ENCODE results near the gene DYNC1LI2. TPM values are rescaled to one million over a fixed set of nuclear protein-coding genes. Genes with fewer than 3 reads are reported as not detected.
"Not testable (repeated sequence)": the region's sequence is repeated elsewhere in the genome, so short reads cannot be mapped to it uniquely, and the experiment has no call there.

Gene DYNC1LI2
- 10 to 100 TPM; 53.9 to 65.9 TPM for total RNA-seq

GRCh38 chr16:66751303-66751991 lies at the start of gene DYNC1LI2:
Gene DYNC1LI2 (minus strand): TSS chr16:66751609. CDS start chr16:66751591, 18 bp downstream.
- Mint-ChIP-seq H3K27me3 (peaks cover 27% of the 10 kb centered on the region), H3K27ac (peak within 1 kb of the TSS; percentile 93), H3K9me3 (no peaks in the 10 kb centered on the region), H3K36me3 (ENCODE audit: low read depth) (peaks cover 28% of the 10 kb centered on the region), H3K4me3 (peak within 1 kb of the TSS; percentile 80), H3K4me1 (peaks cover 51% of the 10 kb centered on the region)
- POLR2A ChIA-PET = no interaction called here
- peak; percentile 84 for DNase-seq
- CTCF ChIA-PET = interaction anchor here (0.6 to 3.1 kb wide), 27 partner anchors 8 to 228 kb away, joined by 3 to 20 read pairs (median 4); partner anchors contain the start of gene NAE1

- POLR2A ChIA-PET = no interaction called here
- CTCF ChIA-PET = interaction anchor here (1.7 kb wide), 1 partner anchor 30 kb away, joined by 5 read pairs; the partner anchor contains the start of gene NAE1
- no peak for DNase-seq
These were observed 49.4 kb upstream of the DYNC1LI2 start for GRCh38 chr16:66800856-66801255.

GRCh38 chr16:66798161-66798560 lies 46.8 kb upstream of the DYNC1LI2 start:
- DNase-seq = no peak
- ChIA-PET CTCF (no interaction called here), POLR2A (no interaction called here)
- Mint-ChIP-seq H3K4me1 (no peaks in the 10 kb centered on the region), H3K27ac (no peak overlapping the region), H3K9me3 (no peaks in the 10 kb centered on the region), H3K27me3 (no peaks in the 10 kb centered on the region), H3K4me3 (no peak overlapping the region), H3K36me3 (ENCODE audit: low read depth) (peaks cover 2% of the 10 kb centered on the region)

More at GRCh38 chr16:66800856-66801255, 49.4 kb upstream of the DYNC1LI2 start:
- Mint-ChIP-seq H3K9me3 (no peaks in the 10 kb centered on the region), H3K4me3 (no peak overlapping the region), H3K27ac (no peak overlapping the region), H3K36me3 (ENCODE audit: low read depth) (peaks cover 22% of the 10 kb centered on the region), H3K4me1 (no peaks in the 10 kb centered on the region), H3K27me3 (no peaks in the 10 kb centered on the region)

- POLR2A ChIA-PET = not testable (repeated sequence)
These were observed 42.6 kb upstream of the DYNC1LI2 start for GRCh38 chr16:66793984-66794383.

GRCh38 chr16:66790130-66790733 lies 38.8 kb upstream of the DYNC1LI2 start:
- Mint-ChIP-seq H3K27ac (no peak overlapping the region), H3K4me1 (no peaks in the 10 kb centered on the region), H3K9me3 (no peaks in the 10 kb centered on the region), H3K4me3 (no peak overlapping the region), H3K36me3 (ENCODE audit: low read depth) (no peaks in the 10 kb centered on the region), H3K27me3 (peaks cover 12% of the 10 kb centered on the region)
- ChIA-PET POLR2A (no interaction called here), CTCF (no interaction called here)
- no peak for DNase-seq

More at GRCh38 chr16:66793984-66794383, 42.6 kb upstream of the DYNC1LI2 start:
- not testable (repeated sequence) for H3K4me1 Mint-ChIP-seq; DNase-seq; H3K9me3 Mint-ChIP-seq; H3K4me3 Mint-ChIP-seq; H3K27ac Mint-ChIP-seq; H3K36me3 Mint-ChIP-seq (ENCODE audit: low read depth)
- H3K27me3 Mint-ChIP-seq = peaks cover 12% of the 10 kb centered on the region
- CTCF ChIA-PET = interaction anchor here (1.6 kb wide), 1 partner anchor 42 kb away, joined by 3 read pairs; no protein-coding TSS in a partner anchor

GRCh38 chr16:66787427-66787826 lies 36.0 kb upstream of the DYNC1LI2 start:
- ChIA-PET POLR2A (no interaction called here), CTCF (no interaction called here)
- DNase-seq = no peak
- H3K9me3 Mint-ChIP-seq = no peaks in the 10 kb centered on the region
- no peak overlapping the region for H3K4me3 Mint-ChIP-seq
- no peak overlapping the region for H3K27ac Mint-ChIP-seq
- H3K36me3 Mint-ChIP-seq (ENCODE audit: low read depth) = no peaks in the 10 kb centered on the region
- H3K27me3 Mint-ChIP-seq = peaks cover 12% of the 10 kb centered on the region
- H3K4me1 Mint-ChIP-seq = no peaks in the 10 kb centered on the region

GRCh38 chr16:66786551-66786950 lies 35.1 kb upstream of the DYNC1LI2 start:
- H3K4me3 Mint-ChIP-seq = no peak overlapping the region
- no peaks in the 10 kb centered on the region for H3K9me3 Mint-ChIP-seq
- ChIA-PET CTCF (no interaction called here), POLR2A (no interaction called here)
- H3K36me3 Mint-ChIP-seq (ENCODE audit: low read depth) = no peaks in the 10 kb centered on the region
- peaks cover 7% of the 10 kb centered on the region for H3K27me3 Mint-ChIP-seq
- no peaks in the 10 kb centered on the region for H3K4me1 Mint-ChIP-seq
- no peak for DNase-seq
- H3K27ac Mint-ChIP-seq = no peak overlapping the region

GRCh38 chr16:66776457-66776856 lies 25.0 kb upstream of the DYNC1LI2 start:
- Mint-ChIP-seq H3K27me3 (no peaks in the 10 kb centered on the region), H3K4me1 (no peaks in the 10 kb centered on the region), H3K27ac (no peak overlapping the region), H3K9me3 (no peaks in the 10 kb centered on the region), H3K4me3 (no peak overlapping the region), H3K36me3 (ENCODE audit: low read depth) (no peaks in the 10 kb centered on the region)
- POLR2A ChIA-PET = interaction anchor here (0.7 kb wide), 1 partner anchor 249 kb away, joined by 6 read pairs; no protein-coding TSS in a partner anchor
- DNase-seq = no peak
- CTCF ChIA-PET = no interaction called here

- H3K9me3 Mint-ChIP-seq = no peaks in the 10 kb centered on the region
- no peaks in the 10 kb centered on the region for H3K4me1 Mint-ChIP-seq
- no peak overlapping the region for H3K27ac Mint-ChIP-seq
- H3K4me3 Mint-ChIP-seq = no peak overlapping the region
- no peaks in the 10 kb centered on the region for H3K36me3 Mint-ChIP-seq (ENCODE audit: low read depth)
- ChIA-PET CTCF (no interaction called here), POLR2A (no interaction called here)
- no peak for DNase-seq
- H3K27me3 Mint-ChIP-seq = no peaks in the 10 kb centered on the region
These were observed 23.6 kb upstream of the DYNC1LI2 start for GRCh38 chr16:66774981-66775380.

GRCh38 chr16:66758086-66758485 lies 6.7 kb upstream of the DYNC1LI2 start:
- no peaks in the 10 kb centered on the region for H3K9me3 Mint-ChIP-seq
- peaks cover under 1% of the 10 kb centered on the region for H3K4me1 Mint-ChIP-seq
- H3K27me3 Mint-ChIP-seq = peaks cover 24% of the 10 kb centered on the region
- DNase-seq = no peak
- no peak overlapping the region for H3K27ac Mint-ChIP-seq
- ChIA-PET POLR2A (no interaction called here), CTCF (no interaction called here)
- H3K4me3 Mint-ChIP-seq = no peak overlapping the region
- H3K36me3 Mint-ChIP-seq (ENCODE audit: low read depth) = no peaks in the 10 kb centered on the region

- CTCF ChIA-PET = interaction anchor here (1.8 kb wide), 1 partner anchor 113 kb away, joined by 5 read pairs; no protein-coding TSS in a partner anchor
- H3K27me3 Mint-ChIP-seq = peaks cover 34% of the 10 kb centered on the region
- no peaks in the 10 kb centered on the region for H3K9me3 Mint-ChIP-seq
- H3K36me3 Mint-ChIP-seq (ENCODE audit: low read depth) = peaks cover 7% of the 10 kb centered on the region
- H3K4me1 Mint-ChIP-seq = peaks cover 21% of the 10 kb centered on the region
- no peak overlapping the region for H3K4me3 Mint-ChIP-seq
- no peak overlapping the region for H3K27ac Mint-ChIP-seq
- POLR2A ChIA-PET = no interaction called here
- DNase-seq = no peak
These were observed 3.4 kb upstream of the DYNC1LI2 start for GRCh38 chr16:66754819-66755218.

- Mint-ChIP-seq H3K36me3 (ENCODE audit: low read depth) (peaks cover 10% of the 10 kb centered on the region), H3K9me3 (no peaks in the 10 kb centered on the region), H3K27me3 (peaks cover 34% of the 10 kb centered on the region), H3K4me3 (no peak overlapping the region), H3K27ac (no peak overlapping the region), H3K4me1 (peaks cover 27% of the 10 kb centered on the region)
- POLR2A ChIA-PET = no interaction called here
- CTCF ChIA-PET = interaction anchor here (1.8 kb wide), 1 partner anchor 114 kb away, joined by 5 read pairs; no protein-coding TSS in a partner anchor
- DNase-seq = no peak
These were observed 2.8 kb upstream of the DYNC1LI2 start for GRCh38 chr16:66754211-66754610.

GRCh38 chr16:66752958-66753357 lies 1.5 kb upstream of the DYNC1LI2 start:
- peak overlapping the region; percentile 90 for H3K27ac Mint-ChIP-seq
- H3K9me3 Mint-ChIP-seq = no peaks in the 10 kb centered on the region
- CTCF ChIA-PET = interaction anchor here (1.1 to 3.1 kb wide), 10 partner anchors 10 to 144 kb away, joined by 3 to 20 read pairs (median 7); partner anchors contain the start of gene NAE1
- peaks cover 19% of the 10 kb centered on the region for H3K36me3 Mint-ChIP-seq (ENCODE audit: low read depth)
- H3K4me3 Mint-ChIP-seq = no peak overlapping the region
- peaks cover 37% of the 10 kb centered on the region for H3K4me1 Mint-ChIP-seq
- H3K27me3 Mint-ChIP-seq = peaks cover 32% of the 10 kb centered on the region
- no peak for DNase-seq
- POLR2A ChIA-PET = no interaction called here
